Measurements from ENCODE around the gene FBXL20. TPM values are rescaled to one million over a fixed set of nuclear protein-coding genes. Genes with fewer than 3 reads are reported as not detected.
"Not testable (repeated sequence)": the region's sequence is repeated elsewhere in the genome, so short reads cannot be mapped to it uniquely, and the experiment has no call there.

The FBXL20 gene
- total RNA-seq, 1 experiment from 2014 or later: 5.0 TPM

- H3K4me2 ChIP-seq (ENCODE audit: low read length): 0 out of 2 replicates have a peak overlapping the region, but pooled peaks have one; percentile 2
- ChIA-PET POLR2A (ENCODE audit: unreplicated experiment) (interaction anchor here (0.9 kb wide), 1 partner anchor 179 kb away, joined by 7 read pairs; the partner anchor contains the start of gene CDK12), CTCF (no interaction called here)
- H3F3A ChIP-seq (ENCODE audit: low read length, unreplicated experiment): no peaks in the 10 kb centered on the region
- no peak overlapping the region for H3K9ac ChIP-seq (ENCODE audit: low read length)
- no peak overlapping the region for H2AFZ ChIP-seq (ENCODE audit: low read length)
- no peak for DNase-seq
- no peaks in the 10 kb centered on the region for H3K9me3 ChIP-seq (ENCODE audit: low read length)
- H3K4me1 ChIP-seq (ENCODE audit: insufficient read depth, low read length): peaks cover 15% of the 10 kb centered on the region
- no TSS peak for BruUV-seq (replicated peaks)
- no peak overlapping the region for H3K4me3 ChIP-seq (ENCODE audit: low read length)
- H3K79me2 ChIP-seq (ENCODE audit: low read length): no peaks in the 10 kb centered on the region
- no peaks in the 10 kb centered on the region for H4K20me1 ChIP-seq (ENCODE audit: low read length)
- no peaks in the 10 kb centered on the region for H3K27me3 ChIP-seq (ENCODE audit: low read length)
- no peak; the same call in 1 of the 2 replicates for ATAC-seq
- peak overlapping the region; percentile 43 for H3K27ac ChIP-seq (ENCODE audit: low read length)
- intact Hi-C loops (cut with micrococcal nuclease): loop anchor here (5.0 kb wide), 1 partner anchor 120 kb away; the partner anchor contains the start of gene FBXL20
- no peaks in the 10 kb centered on the region for H3K9me2 ChIP-seq (replicated peaks; ENCODE audit: low read length)
- no peaks in the 10 kb centered on the region for H3K36me3 ChIP-seq (ENCODE audit: low read depth, low read length)
- no peak for TF ChIP-seq EZH2 (IDR thresholded peaks at IDR 0.05; ENCODE audit: low read length, unreplicated experiment)
- TF ChIP-seq EZH2phosphoT487 (IDR thresholded peaks at IDR 0.05; ENCODE audit: borderline replicate concordance, low read length): no peak
Measured at GRCh38 chr17:39281806-39282205, 119.6 kb downstream of the FBXL20 start.

- H3K9me3 ChIP-seq (ENCODE audit: low read length); H3K4me2 ChIP-seq (ENCODE audit: low read length); H3K27ac ChIP-seq (ENCODE audit: low read length); POLR2A ChIA-PET (ENCODE audit: unreplicated experiment); H2AFZ ChIP-seq (ENCODE audit: low read length); H3K9me2 ChIP-seq (replicated peaks; ENCODE audit: low read length); H3K36me3 ChIP-seq (ENCODE audit: low read depth, low read length); H3F3A ChIP-seq (ENCODE audit: low read length, unreplicated experiment); H3K79me2 ChIP-seq (ENCODE audit: low read length); H3K9ac ChIP-seq (ENCODE audit: low read length); ATAC-seq; intact Hi-C loops (cut with micrococcal nuclease); H3K27me3 ChIP-seq (ENCODE audit: low read length); DNase-seq; H3K4me3 ChIP-seq (ENCODE audit: low read length); H4K20me1 ChIP-seq (ENCODE audit: low read length); BruUV-seq (replicated peaks): not testable (repeated sequence)
- peaks cover 15% of the 10 kb centered on the region for H3K4me1 ChIP-seq (ENCODE audit: insufficient read depth, low read length)
- CTCF ChIA-PET: interaction anchor here (0.7 kb wide), 1 partner anchor 113 kb away, joined by 3 read pairs; no protein-coding TSS in a partner anchor
Measured at GRCh38 chr17:39278246-39278645, 123.2 kb downstream of the FBXL20 start.

- intact Hi-C loops (cut with micrococcal nuclease): no loop called here
- BruUV-seq (replicated peaks): no TSS peak
- no peak overlapping the region for H3K9ac ChIP-seq (ENCODE audit: low read length)
Measured at GRCh38 chr17:39277110-39277509, 124.3 kb downstream of the FBXL20 start.

More at GRCh38 chr17:39277110-39277509, 124.3 kb downstream of the FBXL20 start:
- CTCF ChIA-PET: no interaction called here
- Histone ChIP-seq H3K4me2 (ENCODE audit: low read length) (no peak overlapping the region), H3K27me3 (ENCODE audit: low read length) (no peaks in the 10 kb centered on the region), H4K20me1 (ENCODE audit: low read length) (no peaks in the 10 kb centered on the region), H2AFZ (ENCODE audit: low read length) (no peak overlapping the region), H3K9me2 (replicated peaks; ENCODE audit: low read length) (no peaks in the 10 kb centered on the region), H3K79me2 (ENCODE audit: low read length) (no peaks in the 10 kb centered on the region), H3K4me1 (ENCODE audit: insufficient read depth, low read length) (peaks cover 15% of the 10 kb centered on the region), H3K27ac (ENCODE audit: low read length) (no peak overlapping the region), H3K4me3 (ENCODE audit: low read length) (no peak overlapping the region), H3K36me3 (ENCODE audit: low read depth, low read length) (no peaks in the 10 kb centered on the region), H3K9me3 (ENCODE audit: low read length) (no peaks in the 10 kb centered on the region), H3F3A (ENCODE audit: low read length, unreplicated experiment) (no peaks in the 10 kb centered on the region)
- TF ChIP-seq EZH2 (IDR thresholded peaks at IDR 0.05; ENCODE audit: low read length, unreplicated experiment) (no peak), EZH2phosphoT487 (IDR thresholded peaks at IDR 0.05; ENCODE audit: borderline replicate concordance, low read length) (no peak), CTCF (conservative IDR thresholded peaks at IDR 0.05; ENCODE audit: low read depth, low read length) (no peak)
- ATAC-seq (no peak), DNase-seq (no peak)
- POLR2A ChIA-PET (ENCODE audit: unreplicated experiment): no interaction called here
